Stimulated activated naive CD8-positive, alpha-beta T cell treated with anti-CD3 and anti-CD28 coated beads, Interleukin-15, amount 100 ng/mL, for 72 hours (primary cell): Measurements from ENCODE around the gene DVL1.

Experiments
- ATAC-seq: fragments of 150-1000 bp; cut with Tn5 transposase; 2 replicates; pipeline ENCODE4 v1.10.0; 2021; ENCODE audit warnings: mild to moderate bottlenecking, moderate library complexity
- DNase-seq, 2 donors: peaks; one replicate each; pipeline ENCODE4 v3.0.0; 2021 to 2022
- H3K27ac Mint-ChIP-seq, 2 donors: one replicate each; pipeline ENCODE4 v1.8.0; 2022; ENCODE audit warnings: mild to moderate bottlenecking in 2 of 2, mixed read lengths in 2 of 2, moderate library complexity in 2 of 2
- H3K27me3 Mint-ChIP-seq: one replicate; pipeline ENCODE4 v1.8.0; 2022; ENCODE audit warnings: mixed read lengths
- H3K4me1 Mint-ChIP-seq: one replicate; pipeline ENCODE4 v1.8.0; 2022; ENCODE audit warnings: mild to moderate bottlenecking, mixed read lengths
- H3K4me3 Mint-ChIP-seq, 2 donors: one replicate each; pipeline ENCODE4 v1.8.0; 2022; ENCODE audit warnings: mild to moderate bottlenecking in 2 of 2, mixed read lengths in 2 of 2, moderate library complexity in 1 of 2
- H3K9me3 Mint-ChIP-seq, 2 donors: one replicate each; pipeline ENCODE4 v1.8.0; 2022; ENCODE audit warnings: mixed read lengths in 2 of 2

The DVL1 gene

GRCh38 chr1:1309251-1310108 is 39.7 kb downstream of the DVL1 start:
- H3K27me3 Mint-ChIP-seq, result no peaks in the 10 kb centered on the region
- ATAC-seq (no peak), DNase-seq (no peak)
- H3K4me1 Mint-ChIP-seq, result peaks cover 47% of the 10 kb centered on the region
- H3K4me3 Mint-ChIP-seq, result peak overlapping the region; percentile 80 to 86
- peak overlapping the region in 1 of 2 donors; percentile 85 for H3K27ac Mint-ChIP-seq
- no peaks in the 10 kb centered on the region for H3K9me3 Mint-ChIP-seq

DNA sequence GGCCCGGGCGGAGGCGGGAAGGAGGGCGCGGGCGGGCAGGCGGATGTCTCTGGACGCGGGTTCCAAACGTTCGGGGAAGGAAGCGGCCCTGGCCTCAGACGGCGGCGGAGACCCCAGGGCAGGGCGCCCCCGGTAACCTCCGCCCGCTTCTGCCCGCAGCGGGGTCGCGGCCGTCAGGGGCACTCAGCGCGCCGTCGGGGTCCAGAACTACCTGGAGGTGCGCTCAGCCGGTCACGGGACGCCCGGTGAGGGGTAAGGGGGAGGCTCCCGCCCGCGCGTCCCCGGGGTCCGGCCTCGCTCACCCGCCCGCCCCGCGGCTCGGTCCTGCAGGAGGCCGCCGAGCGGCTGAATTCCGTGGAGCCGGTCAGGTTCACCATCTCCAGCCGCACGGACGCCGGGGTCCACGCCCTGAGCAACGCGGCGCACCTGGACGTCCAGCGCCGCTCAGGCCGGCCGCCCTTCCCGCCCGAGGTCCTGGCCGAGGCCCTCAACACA is 40.4 kb downstream of the DVL1 start:
- Mint-ChIP-seq H3K9me3 (no peaks in the 10 kb centered on the region), H3K4me3 (peak overlapping the region; percentile 86 to 87), H3K4me1 (peaks cover 48% of the 10 kb centered on the region), H3K27me3 (no peaks in the 10 kb centered on the region), H3K27ac (peak overlapping the region in 1 of 2 donors; percentile 95)
- no peak for ATAC-seq
- DNase-seq, result no peak

- DNase-seq, result peak; percentile 94
- Mint-ChIP-seq H3K9me3 (no peaks in the 10 kb centered on the region), H3K27ac (peak within 1 kb of the TSS; percentile 81 to 95), H3K4me3 (peak within 1 kb of the TSS; percentile 86 to 91), H3K4me1 (peaks cover 48% of the 10 kb centered on the region), H3K27me3 (no peaks in the 10 kb centered on the region)
- ATAC-seq, result peak; percentile 81
Measured at GRCh38 chr1:1307923-1308755, 41.1 kb downstream of the DVL1 start, which contains the start of the genes ACAP3 and PUSL1. ACAP3 (minus strand) TSS chr1:1307930; CDS start chr1:1307815, 115 bp downstream. PUSL1 (plus strand) TSS chr1:1308597; CDS start chr1:1308644, 47 bp downstream.

DNA sequence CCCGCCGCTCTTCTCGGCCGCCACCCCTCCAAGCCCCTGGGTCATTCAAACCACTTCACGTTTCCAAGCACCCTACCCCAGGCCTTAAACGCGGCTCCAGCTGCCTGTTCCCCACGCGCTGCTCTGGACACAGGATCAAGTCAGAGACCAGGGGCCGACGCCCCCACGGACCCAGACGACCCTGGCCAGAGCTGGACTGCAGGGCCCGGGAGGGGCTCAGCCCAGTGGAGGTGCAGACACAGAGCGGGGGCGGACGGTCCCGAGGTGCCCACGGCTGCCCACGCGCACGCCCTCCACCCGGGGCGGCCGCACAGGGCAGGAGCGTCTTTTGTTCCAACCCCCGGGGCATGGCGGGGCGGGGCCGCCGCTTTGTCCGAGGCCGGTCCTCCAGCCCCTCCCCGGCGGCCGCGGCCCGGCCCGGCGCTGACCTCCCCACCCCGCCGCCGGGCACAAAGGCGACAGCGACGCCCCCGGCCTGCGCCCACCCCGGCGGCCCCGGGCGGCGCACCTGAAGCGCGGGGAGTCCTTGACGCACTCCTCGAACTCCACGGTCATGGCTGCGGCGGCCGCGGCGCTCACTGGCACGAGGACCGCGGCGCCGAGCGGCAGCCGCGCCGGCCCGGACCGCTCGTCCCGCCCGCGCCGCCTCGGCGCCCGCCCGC is 41.8 kb downstream of the DVL1 start:
- peak overlapping the region in 1 of 2 donors; percentile 12 for H3K27ac Mint-ChIP-seq
- peaks cover 48% of the 10 kb centered on the region for H3K4me1 Mint-ChIP-seq
- H3K9me3 Mint-ChIP-seq, result no peaks in the 10 kb centered on the region
- ATAC-seq (no peak), DNase-seq (no peak)
- H3K27me3 Mint-ChIP-seq, result no peaks in the 10 kb centered on the region
- peak overlapping the region; percentile 86 to 91 for H3K4me3 Mint-ChIP-seq

DNA sequence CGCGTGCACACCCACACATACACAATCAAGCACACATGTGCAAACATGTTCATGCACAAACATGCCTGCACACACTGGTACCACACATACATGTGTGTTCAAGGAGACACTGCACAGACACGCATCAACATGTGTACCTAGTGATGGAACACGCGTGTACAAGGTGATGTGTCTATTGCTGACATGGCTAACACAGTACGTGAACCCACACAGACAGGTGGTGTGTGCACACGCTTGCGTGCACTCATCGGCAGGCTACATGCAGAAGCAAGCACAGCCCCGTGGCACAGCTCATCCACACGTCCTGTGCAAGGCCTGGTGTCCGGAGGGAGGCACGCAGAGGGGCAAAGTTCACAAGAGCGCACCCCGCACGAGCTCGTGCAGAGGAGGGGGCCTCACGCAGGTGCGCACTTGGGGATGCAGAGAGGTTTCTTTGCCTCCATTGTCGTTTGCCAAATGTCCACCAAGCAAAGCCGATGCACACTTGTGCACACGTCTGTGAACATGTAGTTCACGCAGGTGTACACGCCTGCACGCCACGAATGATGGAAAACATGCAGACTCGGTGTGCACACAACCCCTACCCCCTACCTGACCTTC is 42.5 kb downstream of the DVL1 start:
- Mint-ChIP-seq H3K9me3 (no peaks in the 10 kb centered on the region), H3K4me3 (peak overlapping the region; percentile 86 to 91), H3K4me1 (peaks cover 48% of the 10 kb centered on the region), H3K27me3 (no peaks in the 10 kb centered on the region), H3K27ac (peak overlapping the region in 1 of 2 donors; percentile 67)
- DNase-seq (no peak), ATAC-seq (no peak)

GRCh38 chr1:1306070-1306660 is 43.1 kb downstream of the DVL1 start:
- no peak for ATAC-seq
- DNase-seq, result peak in 1 of 2 donors; percentile 53
- peak overlapping the region; percentile 92 for H3K27ac Mint-ChIP-seq

DNA sequence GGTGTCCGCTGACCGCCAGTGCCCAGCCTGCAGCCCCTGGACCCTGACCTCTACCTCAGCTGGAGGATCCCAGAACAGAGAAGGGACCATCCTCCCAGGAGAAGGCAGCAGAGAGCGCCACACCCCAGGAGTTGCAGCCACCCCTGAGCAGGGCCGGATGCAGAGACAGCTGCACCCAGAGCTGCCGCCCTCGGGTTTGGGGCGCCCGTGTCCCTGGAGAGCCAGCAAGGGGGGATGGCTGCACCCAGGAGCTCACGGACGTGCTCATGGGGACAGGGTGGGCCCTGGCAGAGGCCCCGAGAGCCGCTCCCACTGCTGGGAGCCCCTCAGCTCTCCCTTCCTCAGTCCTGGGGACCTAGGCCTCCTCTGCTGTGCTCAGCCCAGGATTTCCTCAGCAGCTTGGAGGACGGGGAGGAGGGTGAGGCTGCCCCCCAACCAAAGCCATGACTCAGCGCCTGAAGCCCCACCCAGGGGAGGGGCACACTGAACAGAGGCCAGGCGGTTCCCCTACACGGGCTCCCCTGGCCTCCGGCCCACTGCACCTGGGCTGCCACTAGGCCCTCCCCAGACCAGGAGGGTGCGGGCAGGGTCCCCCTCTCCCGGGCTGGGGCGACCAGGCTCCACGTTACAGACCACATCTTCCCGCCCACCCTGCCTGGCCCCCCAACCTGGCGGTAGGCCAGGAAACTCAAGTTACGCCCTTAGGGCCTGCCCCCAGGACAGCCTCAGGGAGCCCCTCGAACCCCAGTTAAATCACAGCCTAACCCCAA is 43.7 kb downstream of the DVL1 start:
- DNase-seq (peak; percentile 67 to 71), ATAC-seq (peak; percentile 48)
- Mint-ChIP-seq H3K4me3 (peak overlapping the region; percentile 86 to 91), H3K27me3 (no peaks in the 10 kb centered on the region), H3K4me1 (peaks cover 44% of the 10 kb centered on the region), H3K9me3 (no peaks in the 10 kb centered on the region), H3K27ac (peak overlapping the region; percentile 92)

More at GRCh38 chr1:1306070-1306660, 43.1 kb downstream of the DVL1 start:
- Mint-ChIP-seq H3K4me1 (peaks cover 48% of the 10 kb centered on the region), H3K27me3 (no peaks in the 10 kb centered on the region), H3K9me3 (no peaks in the 10 kb centered on the region), H3K4me3 (peak overlapping the region; percentile 86 to 91)

DNA sequence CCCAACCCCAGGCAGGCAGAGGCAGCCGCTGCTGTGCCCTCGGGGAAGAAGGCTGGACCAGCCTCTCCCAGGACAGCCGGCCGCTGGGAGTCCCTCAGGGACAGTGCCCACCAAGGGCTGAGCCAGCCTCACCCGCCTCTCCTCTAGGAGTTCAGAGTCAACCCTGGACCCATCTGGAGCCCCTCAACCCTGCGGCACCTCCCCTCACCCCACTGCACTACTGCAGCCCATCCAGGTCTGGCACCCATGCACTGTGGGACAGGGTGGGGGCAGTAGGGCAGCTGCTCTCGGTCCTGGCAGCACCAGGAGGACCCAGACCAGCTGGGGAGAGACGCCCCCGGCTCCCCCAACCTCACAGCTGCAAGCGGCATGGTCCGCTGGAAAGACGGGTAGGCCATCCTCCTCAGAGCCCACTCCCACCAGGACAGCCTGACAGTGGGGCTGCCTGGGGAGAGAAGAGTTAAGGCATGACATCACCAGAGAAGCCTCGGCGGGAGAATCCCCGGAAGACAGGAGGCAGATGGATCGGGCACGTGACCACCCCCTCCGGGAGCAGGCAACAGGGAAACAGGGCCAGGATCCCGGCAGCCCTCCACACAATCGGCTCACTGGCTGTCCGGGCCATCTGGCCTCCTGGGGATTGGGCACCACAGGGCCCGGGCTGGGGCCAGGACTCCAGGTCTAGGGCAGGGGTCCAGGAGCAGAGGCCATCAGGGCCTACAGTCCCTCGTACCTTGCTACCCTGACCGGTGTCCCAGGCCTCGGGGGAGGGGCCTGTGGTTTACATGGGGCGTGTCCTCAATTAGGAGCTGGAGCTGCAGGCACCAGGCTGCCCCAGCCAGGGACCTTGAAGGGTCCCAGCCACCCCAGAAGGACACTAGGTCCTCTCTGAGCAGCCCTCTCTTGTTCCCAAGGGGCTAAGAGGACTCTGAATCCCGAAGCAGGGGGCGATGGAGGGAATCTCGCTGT is 44.6 kb downstream of the DVL1 start:
- peak overlapping the region; percentile 86 to 91 for H3K4me3 Mint-ChIP-seq
- no peak overlapping the region for H3K27ac Mint-ChIP-seq

DNA sequence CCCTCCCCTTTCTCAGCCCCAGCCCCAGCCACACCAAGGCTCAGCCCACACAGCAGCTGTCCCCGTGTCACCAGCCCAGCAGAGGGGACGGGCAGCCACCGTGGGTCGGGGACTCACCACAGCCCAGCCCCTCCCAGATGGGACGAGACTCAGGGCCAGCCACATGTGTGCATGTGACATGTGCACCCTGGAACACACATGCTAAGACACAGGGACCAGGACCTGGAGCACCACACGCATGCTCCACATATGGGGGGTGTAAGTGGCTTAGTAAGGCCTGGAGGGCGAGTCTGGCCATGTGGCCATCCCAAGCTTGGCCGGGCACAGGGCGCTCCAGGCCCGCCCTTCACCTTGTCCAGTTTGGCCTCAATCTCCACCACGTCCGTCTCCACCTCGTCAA is 45.5 kb downstream of the DVL1 start:
- no peak for DNase-seq
- H3K4me3 Mint-ChIP-seq, result no peak overlapping the region
- no peak overlapping the region for H3K27ac Mint-ChIP-seq
- H3K4me1 Mint-ChIP-seq, result peaks cover 36% of the 10 kb centered on the region
- H3K27me3 Mint-ChIP-seq, result no peaks in the 10 kb centered on the region
- ATAC-seq, result no peak
- H3K9me3 Mint-ChIP-seq, result no peaks in the 10 kb centered on the region

More for the DNA sequence above, 44.6 kb downstream of the DVL1 start:
- ATAC-seq (no peak), DNase-seq (no peak)
- Mint-ChIP-seq H3K4me1 (peaks cover 41% of the 10 kb centered on the region), H3K27me3 (no peaks in the 10 kb centered on the region), H3K9me3 (no peaks in the 10 kb centered on the region)

GRCh38 chr1:1302951-1303509 is 46.2 kb downstream of the DVL1 start:
- Mint-ChIP-seq H3K4me1 (peaks cover 36% of the 10 kb centered on the region), H3K4me3 (no peak overlapping the region), H3K27ac (no peak overlapping the region), H3K27me3 (no peaks in the 10 kb centered on the region), H3K9me3 (no peaks in the 10 kb centered on the region)
- DNase-seq (no peak), ATAC-seq (no peak)

GRCh38 chr1:1302006-1302430 is 47.2 kb downstream of the DVL1 start:
- H3K27me3 Mint-ChIP-seq, result no peaks in the 10 kb centered on the region
- no peak overlapping the region for H3K27ac Mint-ChIP-seq
- H3K4me1 Mint-ChIP-seq, result peaks cover 32% of the 10 kb centered on the region

DNA sequence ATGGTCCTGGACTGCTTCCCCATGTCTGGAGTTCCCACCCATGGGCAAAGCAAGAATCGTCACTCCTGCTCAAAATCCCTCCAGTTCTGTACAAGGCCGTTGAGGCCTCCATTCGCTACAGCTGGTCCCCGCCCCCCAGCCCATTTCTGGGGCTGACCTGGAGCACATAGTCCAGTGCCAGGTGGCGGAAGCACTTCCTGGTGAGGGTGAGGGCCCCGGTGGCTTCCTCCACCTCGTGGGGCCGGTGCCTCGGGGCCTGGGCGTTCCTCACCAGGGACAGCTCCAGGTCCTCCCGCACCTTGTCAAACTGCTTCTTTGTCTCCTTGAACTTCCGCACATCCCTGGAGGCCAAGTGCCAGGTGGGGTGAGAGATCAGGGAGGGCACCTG is 48.9 kb downstream of the DVL1 start:
- H3K27me3 Mint-ChIP-seq, result no peaks in the 10 kb centered on the region
- DNase-seq, result no peak
- ATAC-seq, result no peak
- no peaks in the 10 kb centered on the region for H3K9me3 Mint-ChIP-seq
- no peak overlapping the region for H3K4me3 Mint-ChIP-seq
- H3K27ac Mint-ChIP-seq, result no peak overlapping the region
- peaks cover 16% of the 10 kb centered on the region for H3K4me1 Mint-ChIP-seq

More at GRCh38 chr1:1302006-1302430, 47.2 kb downstream of the DVL1 start:
- Mint-ChIP-seq H3K4me3 (no peak overlapping the region), H3K9me3 (no peaks in the 10 kb centered on the region)
- ATAC-seq (no peak), DNase-seq (no peak)
